ENCODE measurements around the gene CNPY3. TPM values are rescaled to one million over a fixed set of nuclear protein-coding genes. Genes with fewer than 3 reads are reported as not detected.

The CNPY3 gene
- total and polyA plus RNA-seq, 2 of the 13 experiments (the other 11 are each of a cell fraction or from before 2014, with no cell fraction given): 42.3 to 60.2 TPM

DNA sequence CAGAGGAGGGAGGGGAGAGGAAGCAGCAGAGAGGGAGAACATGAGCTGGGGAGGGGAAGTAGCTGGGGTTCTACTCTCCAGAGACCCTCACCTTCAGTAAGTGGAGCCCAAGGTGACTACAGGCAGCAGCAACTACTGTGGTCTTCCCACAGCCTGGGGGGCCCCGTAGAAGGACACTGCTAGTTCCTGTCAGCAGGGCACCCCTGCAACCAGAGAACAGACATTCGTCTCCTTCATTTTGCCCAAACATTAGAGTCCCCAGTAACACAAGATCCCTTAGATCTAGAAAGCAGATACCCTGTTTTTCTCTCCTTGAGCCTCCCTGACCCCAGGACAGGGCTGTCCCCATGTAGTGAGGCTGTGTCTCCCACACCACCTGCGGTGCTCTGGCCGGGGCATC, 39.5 kb downstream of the CNPY3 start:
- Histone ChIP-seq H3K27ac (ENCODE audit: extremely low read length, insufficient read depth, low read length) (peak overlapping the region; percentile 53), H3K9ac (ENCODE audit: insufficient read depth, low read depth, low read length) (no peak overlapping the region), H3K9me3 (ENCODE audit: low read length) (no peaks in the 10 kb centered on the region), H3K36me3 (replicated peaks in 1 of 2; ENCODE audit: control insufficient read depth in 1 of 2, insufficient read depth in 2 of 2, low read length in 2 of 2) (0 out of 5 replicates have a peak, but pooled peaks cover 0 to 1% of the 10 kb centered on the region in 2 experiments), H3K4me2 (ENCODE audit: low read depth, low read length) (no peak overlapping the region), H3K4me1 (ENCODE audit: insufficient read depth, low read length) (peaks cover 47% of the 10 kb centered on the region), H3K27me3 (ENCODE audit: control insufficient read depth in 1 of 2, insufficient read depth in 2 of 2, low read length in 2 of 2) (no peaks in the 10 kb centered on the region), H2AFZ (ENCODE audit: low read length) (no peak overlapping the region), H3K4me3 (replicated peaks in 1 of 3; ENCODE audit: insufficient read depth in 1 of 3, low read depth in 2 of 3, low read length in 3 of 3) (no peak overlapping the region), H4K20me1 (ENCODE audit: insufficient read depth, low read length) (no peaks in the 10 kb centered on the region), H3K79me2 (ENCODE audit: insufficient read depth, low read length) (no peaks in the 10 kb centered on the region)
- DNase-seq (ENCODE audit: low spot score) (no peak), FAIRE-seq (no peak), ATAC-seq (no peak)
- POLR2A ChIA-PET: interaction anchor here (1.0 to 3.4 kb wide), 4 partner anchors 10 to 92 kb away, joined by 3 to 38 read pairs (median 3); partner anchors contain the start of genes PEX6 and PPP2R5D
- 87% methylated on average over 4 of the region's 4 CpGs for WGBS (ENCODE audit: low lambda C conversion rate)
- CTCF ChIA-PET (ENCODE audit: low intra/inter-chr PET ratio, low total read pairs): no interaction called here
- TF ChIP-seq AKAP8 (CRISPR knock-in tag; IDR thresholded peaks at IDR 0.05): 0 out of 2 replicates have a peak, but pooled peaks have one; percentile 42
- TF ChIP-seq, protein P1, sequence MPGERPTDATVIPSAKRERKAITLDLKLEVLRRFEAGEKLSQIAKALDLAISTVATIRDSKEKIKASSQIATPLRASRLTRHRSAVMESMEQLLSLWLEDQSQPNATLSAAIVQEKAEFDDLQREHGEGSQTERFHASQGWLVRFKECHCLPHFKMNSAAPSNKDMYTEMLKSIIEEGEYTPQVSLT (CRISPR knock-in tag; IDR thresholded peaks at IDR 0.05; ENCODE audit: borderline replicate concordance, low read depth): no peak
- 0 out of 2 replicates have a peak, but pooled peaks have one; percentile 58 for TF ChIP-seq WIZ (CRISPR knock-in tag; IDR thresholded peaks at IDR 0.05)
- TF ChIP-seq, protein P2, sequence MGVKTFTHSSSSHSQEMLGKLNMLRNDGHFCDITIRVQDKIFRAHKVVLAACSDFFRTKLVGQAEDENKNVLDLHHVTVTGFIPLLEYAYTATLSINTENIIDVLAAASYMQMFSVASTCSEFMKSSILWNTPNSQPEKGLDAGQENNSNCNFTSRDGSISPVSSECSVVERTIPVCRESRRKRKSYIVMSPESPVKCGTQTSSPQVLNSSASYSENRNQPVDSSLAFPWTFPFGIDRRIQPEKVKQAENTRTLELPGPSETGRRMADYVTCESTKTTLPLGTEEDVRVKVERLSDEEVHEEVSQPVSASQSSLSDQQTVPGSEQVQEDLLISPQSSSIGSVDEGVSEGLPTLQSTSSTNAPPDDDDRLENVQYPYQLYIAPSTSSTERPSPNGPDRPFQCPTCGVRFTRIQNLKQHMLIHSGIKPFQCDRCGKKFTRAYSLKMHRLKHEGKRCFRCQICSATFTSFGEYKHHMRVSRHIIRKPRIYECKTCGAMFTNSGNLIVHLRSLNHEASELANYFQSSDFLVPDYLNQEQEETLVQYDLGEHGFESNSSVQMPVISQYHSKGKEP (CRISPR knock-in tag; IDR thresholded peaks at IDR 0.05): no peak
- BruUV-seq (replicated peaks): no TSS peak
- in situ Hi-C loops (cut with HindIII; ENCODE audit: extremely low pct_ligation_motif_present, low pct_unique_long_range_greater_than_20kb) (no loop called here), intact Hi-C loops (cut with micrococcal nuclease; ENCODE audit: unreplicated experiment) (no loop called here)

DNA sequence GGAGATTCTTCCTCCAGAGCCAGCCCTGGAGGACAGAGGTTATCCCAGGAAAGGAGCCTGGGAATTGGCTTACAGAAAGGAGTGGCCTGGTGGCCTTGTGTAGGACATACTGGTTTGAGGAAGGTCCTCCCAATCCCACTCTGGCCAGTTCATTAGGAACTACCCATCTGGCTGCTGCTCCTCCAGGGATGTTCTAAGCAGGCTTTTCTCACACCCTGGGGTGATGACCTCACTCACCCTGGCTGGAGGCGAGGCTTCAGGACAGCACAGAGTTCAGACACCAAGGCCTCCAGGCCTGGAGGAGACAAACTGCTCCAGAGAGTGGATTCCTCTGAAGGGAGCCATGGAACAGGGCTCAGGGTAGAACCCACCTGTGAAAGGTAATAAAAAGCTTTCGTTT, 40.2 kb downstream of the CNPY3 start:
- no peak for FAIRE-seq
- peaks cover 47% of the 10 kb centered on the region for H3K4me1 ChIP-seq (ENCODE audit: insufficient read depth, low read length)
- no TSS peak for BruUV-seq (replicated peaks)
- intact Hi-C loops (cut with micrococcal nuclease; ENCODE audit: unreplicated experiment): no loop called here
- H3K4me3 ChIP-seq (replicated peaks in 1 of 3; ENCODE audit: insufficient read depth in 1 of 3, low read depth in 2 of 3, low read length in 3 of 3): no peak overlapping the region
- no peaks in the 10 kb centered on the region for H3K9me3 ChIP-seq (ENCODE audit: low read length)
- no peaks in the 10 kb centered on the region for H4K20me1 ChIP-seq (ENCODE audit: insufficient read depth, low read length)
- 63% methylated on average over 1 of the region's 2 CpGs for WGBS (ENCODE audit: low lambda C conversion rate)
- in situ Hi-C loops (cut with HindIII; ENCODE audit: extremely low pct_ligation_motif_present, low pct_unique_long_range_greater_than_20kb): no loop called here
- H3K4me2 ChIP-seq (ENCODE audit: low read depth, low read length): peak overlapping the region; percentile 26; the same call in 1 of the 2 replicates
- DNase-seq (ENCODE audit: low spot score): no peak
- no peaks in the 10 kb centered on the region for H3K27me3 ChIP-seq (ENCODE audit: control insufficient read depth in 1 of 2, insufficient read depth in 2 of 2, low read length in 2 of 2)
- no peaks in the 10 kb centered on the region for H3K36me3 ChIP-seq (replicated peaks in 1 of 2; ENCODE audit: control insufficient read depth in 1 of 2, insufficient read depth in 2 of 2, low read length in 2 of 2)
- CTCF ChIA-PET (ENCODE audit: low intra/inter-chr PET ratio, low total read pairs): no interaction called here
- POLR2A ChIA-PET: interaction anchor here (1.0 to 3.4 kb wide), 10 partner anchors 8 to 84 kb away, joined by 3 to 38 read pairs (median 8); partner anchors contain the start of genes CNPY3, CUL7, GNMT and KLHDC3
- H2AFZ ChIP-seq (ENCODE audit: low read length): no peak overlapping the region
- ATAC-seq: peak; percentile 41
- 0 out of 2 replicates have a peak overlapping the region, but pooled peaks have one; percentile 13 for H3K9ac ChIP-seq (ENCODE audit: insufficient read depth, low read depth, low read length)
- no peaks in the 10 kb centered on the region for H3K79me2 ChIP-seq (ENCODE audit: insufficient read depth, low read length)
- peak overlapping the region; percentile 53 for H3K27ac ChIP-seq (ENCODE audit: extremely low read length, insufficient read depth, low read length)
- TF ChIP-seq MAZ (IDR thresholded peaks at IDR 0.05; ENCODE audit: borderline replicate concordance, low read depth, low read length): 0 out of 2 replicates have a peak, but pooled peaks have one; percentile 1
- no peak for TF ChIP-seq MAZ (CRISPR knock-in tag; IDR thresholded peaks at IDR 0.05; ENCODE audit: low read depth)
- 0 out of 2 replicates have a peak, but pooled peaks have one; percentile 10 for TF ChIP-seq ZNF350 (CRISPR knock-in tag; IDR thresholded peaks at IDR 0.05; ENCODE audit: borderline replicate concordance, low read depth)
- TF ChIP-seq, protein P3, sequence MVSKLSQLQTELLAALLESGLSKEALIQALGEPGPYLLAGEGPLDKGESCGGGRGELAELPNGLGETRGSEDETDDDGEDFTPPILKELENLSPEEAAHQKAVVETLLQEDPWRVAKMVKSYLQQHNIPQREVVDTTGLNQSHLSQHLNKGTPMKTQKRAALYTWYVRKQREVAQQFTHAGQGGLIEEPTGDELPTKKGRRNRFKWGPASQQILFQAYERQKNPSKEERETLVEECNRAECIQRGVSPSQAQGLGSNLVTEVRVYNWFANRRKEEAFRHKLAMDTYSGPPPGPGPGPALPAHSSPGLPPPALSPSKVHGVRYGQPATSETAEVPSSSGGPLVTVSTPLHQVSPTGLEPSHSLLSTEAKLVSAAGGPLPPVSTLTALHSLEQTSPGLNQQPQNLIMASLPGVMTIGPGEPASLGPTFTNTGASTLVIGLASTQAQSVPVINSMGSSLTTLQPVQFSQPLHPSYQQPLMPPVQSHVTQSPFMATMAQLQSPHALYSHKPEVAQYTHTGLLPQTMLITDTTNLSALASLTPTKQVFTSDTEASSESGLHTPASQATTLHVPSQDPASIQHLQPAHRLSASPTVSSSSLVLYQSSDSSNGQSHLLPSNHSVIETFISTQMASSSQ (IDR thresholded peaks at IDR 0.05; ENCODE audit: low read depth): no peak
- TF ChIP-seq, protein P3 (CRISPR knock-in tag; IDR thresholded peaks at IDR 0.05; ENCODE audit: borderline replicate concordance): 0 out of 2 replicates have a peak, but pooled peaks have one; percentile 16
- no peak for TF ChIP-seq RBAK (CRISPR knock-in tag; IDR thresholded peaks at IDR 0.05)
- TF ChIP-seq ZNF598 (CRISPR knock-in tag; IDR thresholded peaks at IDR 0.05; ENCODE audit: borderline replicate concordance): no peak
